Activated CD8-positive, alpha-beta memory T cell treated with anti-CD3 and anti-CD28 coated beads for 36 hours (primary cell): Measurements from ENCODE around the gene TOMM40L. TPM values are rescaled to one million over a fixed set of nuclear protein-coding genes. Genes with fewer than 3 reads are reported as not detected.

ENCODE experiments used
- CTCF ChIA-PET: fragments of 350-600 bp; sonication (Branson Sonifier 250); formaldehyde crosslinking; loops from one replicate; lab custom pipeline; 2021; ENCODE audit warnings: antibody characterized with exemption; lab: Charles Lee
- POLR2A ChIA-PET: fragments of 350-600 bp; sonication (Branson Sonifier 250); formaldehyde crosslinking; loops from one replicate; lab custom pipeline; 2021; ENCODE audit warnings: antibody characterized with exemption; lab: Charles Lee
- total RNA-seq, 2 experiments: library from RNA; stranded (reverse); gene quantifications; one replicate each; pipeline ENCODE4 v1.2.3, GENCODE V29; 2021

TOMM40L gene
- total RNA-seq, 2 experiments from 2014 or later: 23.7 to 25.1 TPM

DNA sequence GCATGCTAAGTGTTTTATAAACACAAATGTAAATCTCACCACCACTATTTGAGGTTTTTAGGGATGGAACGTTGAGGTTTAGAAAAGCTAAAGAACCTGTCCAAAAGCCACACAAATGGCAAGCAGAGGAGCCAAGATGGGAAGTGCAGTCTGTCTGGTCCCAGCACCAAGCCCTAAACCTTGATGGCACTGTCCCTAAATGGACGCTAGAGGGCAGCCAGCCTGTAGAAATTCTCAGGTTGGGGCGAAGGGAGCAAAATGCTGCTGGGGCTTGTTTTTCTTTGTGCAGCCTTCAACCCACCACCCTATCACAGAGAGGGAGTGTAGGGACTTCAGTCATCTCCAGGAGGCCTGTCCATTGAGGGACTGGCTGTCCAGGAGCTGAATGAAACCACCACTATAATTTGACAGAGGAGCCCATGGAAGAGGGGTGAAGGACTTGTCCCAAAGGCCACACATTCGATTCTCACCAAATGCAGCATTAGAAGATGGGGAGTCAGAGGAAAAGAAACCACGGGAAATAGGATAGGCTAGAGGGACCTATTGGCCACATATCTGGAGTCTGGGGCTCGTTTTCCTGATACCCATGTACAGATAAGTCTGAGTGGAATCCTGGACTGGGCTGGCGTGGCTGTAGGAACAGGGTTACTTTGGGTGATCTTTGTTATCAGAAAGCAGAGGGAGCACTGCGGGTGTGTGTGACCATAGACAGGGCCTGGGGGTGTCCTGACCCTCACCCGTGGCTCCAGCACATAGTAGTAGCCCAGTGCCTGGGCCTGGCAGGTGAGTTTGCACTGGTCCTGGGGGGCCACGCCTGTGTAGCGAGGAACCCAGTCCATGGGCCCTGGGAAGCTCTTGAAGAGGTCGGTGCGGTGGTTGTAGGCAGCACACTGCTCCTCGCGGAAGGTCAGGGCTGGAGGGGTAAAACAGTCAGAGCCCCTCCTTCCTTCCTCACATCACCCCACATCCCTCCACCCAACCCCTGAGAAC is 33.1 kb upstream of the TOMM40L start:
- CTCF ChIA-PET: interaction anchor here (0.6 to 3.2 kb wide), 19 partner anchors 9 to 190 kb away, joined by 3 to 23 read pairs (median 4); partner anchors contain the start of genes APOA2, NDUFS2 and TOMM40L
- POLR2A ChIA-PET: interaction anchor here (0.6 to 2.3 kb wide), 2 partner anchors 9 to 15 kb away, joined by 6 to 9 read pairs; partner anchors contain the start of gene NDUFS2

DNA sequence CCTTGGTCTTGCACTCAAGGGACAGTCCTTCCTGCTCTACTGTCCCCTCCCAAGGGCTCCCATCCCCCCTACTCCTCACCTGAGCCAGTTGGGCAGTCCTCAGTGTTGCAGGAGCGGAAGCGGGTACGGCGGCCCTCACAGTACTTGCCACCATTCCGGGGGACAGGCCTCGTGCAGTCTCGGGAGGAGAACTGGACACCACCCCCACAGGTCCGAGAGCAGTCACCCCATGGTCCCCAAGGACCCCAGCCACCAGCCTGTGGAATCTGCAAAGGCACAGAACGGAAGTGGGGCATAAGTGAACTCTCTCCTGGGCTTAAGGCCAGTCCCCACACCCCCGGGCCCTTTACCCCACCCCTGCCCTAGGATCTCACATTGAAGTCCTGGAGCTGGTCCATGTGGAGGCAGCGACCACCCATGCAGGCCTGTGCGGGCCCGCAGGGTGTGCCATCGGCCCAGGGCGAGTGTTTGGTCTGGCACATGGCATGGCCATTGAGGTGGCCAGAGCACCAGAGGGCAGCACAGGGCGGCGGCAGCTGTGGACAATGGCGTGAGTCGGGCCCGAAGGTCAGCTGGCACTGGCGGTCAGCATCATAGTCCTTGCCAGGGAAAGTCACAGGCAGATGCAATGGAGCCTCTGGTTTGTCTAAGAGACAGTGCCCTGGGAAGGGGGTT is 32.2 kb upstream of the TOMM40L start:
- POLR2A ChIA-PET: interaction anchor here (2.3 kb wide), 1 partner anchor 8 kb away, joined by 9 read pairs; the partner anchor contains the start of gene NDUFS2
- CTCF ChIA-PET: interaction anchor here (0.6 to 3.2 kb wide), 14 partner anchors 8 to 189 kb away, joined by 3 to 23 read pairs (median 5); partner anchors contain the start of genes APOA2, NDUFS2 and TOMM40L

DNA sequence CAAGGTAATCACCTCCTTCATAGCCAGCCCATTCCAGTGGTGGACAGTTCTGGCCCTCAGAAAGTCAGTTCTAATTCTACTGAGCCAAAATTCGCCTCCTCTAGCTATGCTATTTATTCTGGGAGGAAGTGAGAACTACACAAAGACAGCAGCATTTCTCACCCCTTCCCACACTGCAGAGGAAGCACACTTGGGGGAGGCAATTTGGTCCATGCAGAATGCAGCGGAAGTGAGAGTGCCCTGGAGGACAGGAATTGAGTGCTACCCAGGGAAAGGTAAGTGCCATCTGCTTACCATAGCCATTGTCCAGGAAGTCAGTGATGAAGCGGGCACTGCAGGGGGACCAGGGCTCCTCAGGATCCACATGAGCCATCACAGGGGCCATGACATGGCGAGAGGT is 30.7 kb upstream of the TOMM40L start:
- POLR2A ChIA-PET: no interaction called here
- CTCF ChIA-PET: interaction anchor here (1.2 kb wide), 1 partner anchor 96 kb away, joined by 3 read pairs; no protein-coding TSS in a partner anchor

DNA sequence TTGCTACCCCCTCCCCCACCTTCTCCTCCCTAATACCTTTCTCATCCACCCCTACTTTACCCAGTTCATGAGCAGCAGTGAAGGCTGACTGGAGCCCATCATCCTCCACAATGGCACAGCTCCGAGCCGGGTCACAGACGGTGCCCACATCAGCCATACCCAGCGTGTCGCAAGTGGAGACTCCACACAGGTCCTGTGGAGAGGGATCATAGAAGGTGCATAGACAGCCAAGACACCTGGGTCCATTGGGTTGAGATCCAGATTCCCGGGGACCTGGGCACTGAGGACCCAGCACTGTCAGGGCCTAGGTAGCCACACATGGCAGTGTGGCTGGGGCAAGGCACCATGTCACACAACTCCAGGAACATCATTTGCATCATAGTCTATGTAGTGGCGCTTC is 29.7 kb upstream of the TOMM40L start:
- POLR2A ChIA-PET: no interaction called here
- CTCF ChIA-PET: no interaction called here

DNA sequence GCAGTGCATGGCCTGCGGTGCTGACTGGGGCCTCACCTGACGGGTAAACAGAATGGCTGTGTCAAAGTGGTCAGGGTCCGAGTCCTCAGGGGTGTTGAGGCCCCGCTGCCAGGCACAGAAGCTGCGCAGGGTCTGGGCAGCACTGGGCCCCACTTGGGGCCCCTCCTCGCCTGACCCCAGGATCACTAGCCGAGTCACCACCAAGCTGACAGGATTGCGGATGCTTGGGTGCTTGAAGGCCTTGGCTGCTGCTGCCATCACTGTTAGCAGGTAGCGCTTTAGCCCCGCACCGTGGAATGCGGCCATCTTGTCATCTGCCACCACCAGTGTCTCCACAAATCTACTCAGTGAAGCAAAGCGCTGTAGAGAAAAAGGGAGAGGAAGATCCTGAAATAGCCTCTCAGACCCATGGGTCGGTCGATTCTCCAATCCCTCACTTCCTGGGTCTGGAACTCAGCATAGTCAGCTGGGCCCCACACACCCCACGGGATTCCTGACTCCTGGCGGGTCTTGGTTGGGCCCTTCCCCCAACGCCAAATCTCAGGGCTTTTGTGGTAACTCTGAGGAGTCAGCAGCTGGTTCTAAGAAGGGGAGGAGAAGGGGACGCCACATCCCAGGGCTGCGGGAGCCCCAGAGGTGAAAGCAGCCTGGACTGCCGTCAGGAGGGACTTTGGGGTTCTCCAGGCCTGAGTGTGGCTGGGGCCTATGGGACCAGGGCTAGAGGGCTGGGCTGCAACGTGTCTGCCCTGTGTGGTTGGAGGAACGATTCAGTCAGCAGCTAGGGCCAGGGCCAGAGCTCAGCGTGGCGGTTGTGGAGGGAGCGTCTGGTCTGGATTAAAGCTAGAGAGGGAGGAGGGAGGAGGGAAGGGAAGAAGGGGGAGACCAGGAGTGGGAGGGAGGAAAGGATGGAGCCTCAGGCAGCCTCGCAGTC is 29.1 kb upstream of the TOMM40L start:
- CTCF ChIA-PET: interaction anchor here (1.0 kb wide), 1 partner anchor 9 kb away, joined by 3 read pairs; no protein-coding TSS in a partner anchor
- POLR2A ChIA-PET: no interaction called here

DNA sequence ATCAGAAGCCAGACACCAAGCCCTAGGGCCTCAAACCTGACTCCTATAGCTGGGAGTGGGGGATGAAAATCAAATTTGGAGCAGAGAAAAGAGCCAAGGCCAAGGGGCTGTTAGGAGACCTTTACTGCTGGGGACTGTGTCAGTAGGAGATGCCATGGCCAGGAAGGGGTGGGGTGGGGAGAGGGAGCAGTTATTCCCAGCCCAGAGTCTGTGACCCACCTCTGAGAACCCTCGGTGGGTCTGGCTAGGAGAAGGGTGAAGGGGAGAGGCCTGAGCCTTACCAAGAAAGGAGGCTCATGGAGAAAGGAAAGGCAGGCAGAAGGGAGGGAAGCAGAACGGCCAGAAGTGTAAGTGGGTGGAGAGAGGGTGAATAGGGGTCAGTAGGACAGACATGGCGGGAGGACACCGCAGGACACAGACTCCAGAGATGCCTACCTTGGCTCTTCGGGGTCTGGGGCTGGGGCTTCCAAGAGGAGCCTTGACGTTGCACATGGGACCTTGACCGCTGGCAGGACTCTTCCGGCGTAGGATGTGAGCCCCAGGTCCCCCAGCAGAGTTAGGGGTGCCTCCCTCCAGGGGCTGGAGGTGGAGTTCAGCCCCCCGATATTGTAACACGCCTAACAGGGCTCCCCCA is 28.2 kb upstream of the TOMM40L start:
- ChIA-PET POLR2A (no interaction called here), CTCF (interaction anchor here (1.0 kb wide), 1 partner anchor 10 kb away, joined by 3 read pairs; no protein-coding TSS in a partner anchor)

DNA sequence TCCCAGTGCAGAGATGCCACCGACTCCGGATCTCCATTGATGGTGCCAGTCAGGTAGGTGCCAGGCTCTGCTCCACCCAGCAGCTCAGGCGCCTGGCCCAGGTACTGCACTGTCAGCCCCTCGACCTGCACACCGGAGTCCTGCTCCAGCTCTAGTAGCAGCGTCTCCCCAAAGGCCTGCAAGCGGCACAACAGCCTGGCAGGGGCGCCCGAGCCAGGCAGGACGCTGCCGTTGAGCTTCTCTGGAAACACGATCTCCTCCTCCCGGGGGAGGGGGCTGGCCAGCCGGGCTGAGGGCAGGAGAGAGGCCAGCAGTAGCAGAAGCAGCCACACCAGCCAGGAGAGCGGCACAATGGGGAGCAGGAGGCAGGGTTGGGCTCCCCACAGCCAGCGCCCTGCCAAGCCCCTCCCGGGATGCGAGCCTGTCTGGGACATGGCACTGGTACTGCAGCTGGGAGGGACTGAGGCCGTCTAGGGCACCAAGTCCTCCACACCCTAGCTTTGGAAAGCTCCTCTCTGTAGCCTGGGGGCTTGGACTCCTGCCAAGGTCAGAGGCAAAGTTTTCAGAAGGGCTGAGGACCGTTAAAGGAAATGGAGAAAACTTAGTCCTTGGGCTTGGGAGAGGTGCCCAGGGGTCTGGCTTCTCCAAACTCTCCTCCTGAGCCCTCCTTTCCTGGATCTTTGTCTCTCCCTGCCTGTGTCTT is 27.5 kb upstream of the TOMM40L start:
- ChIA-PET CTCF (interaction anchor here (1.6 kb wide), 1 partner anchor 27 kb away, joined by 4 read pairs; the partner anchor contains the start of gene TOMM40L), POLR2A (no interaction called here)

DNA sequence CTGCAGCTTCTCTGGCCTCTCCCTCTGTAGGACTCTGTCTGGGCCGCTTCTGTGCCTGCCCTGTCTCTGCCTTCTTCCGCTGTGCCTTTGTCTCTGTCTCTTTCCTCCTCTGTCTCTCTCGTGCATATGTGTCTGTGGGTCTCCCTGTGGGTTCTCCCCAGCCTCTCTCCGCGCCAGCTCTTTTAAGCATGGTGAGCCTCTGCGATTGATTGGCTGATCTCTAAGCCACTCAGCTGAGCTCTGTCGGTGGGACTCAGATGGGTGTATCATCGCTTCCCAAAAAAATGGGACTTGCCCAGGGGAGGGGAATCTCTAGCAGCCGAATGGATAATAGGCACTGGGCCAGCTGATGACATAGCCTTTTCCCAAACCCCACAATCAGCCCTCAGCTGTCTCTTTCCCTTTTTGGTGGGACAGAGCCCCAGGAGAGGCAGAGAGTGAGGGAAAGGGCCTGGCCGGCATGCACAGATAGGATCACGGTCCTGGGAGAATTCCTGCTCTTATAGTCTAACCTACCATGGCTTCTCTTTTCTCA is 26.9 kb upstream of the TOMM40L start, which contains the start of gene ADAMTS4:
TSS of gene ADAMTS4 (minus strand) at position 158 of the 535 bp plus-strand sequence. CDS start 427 bp downstream, outside the sequence.
- ChIA-PET CTCF (interaction anchor here (1.6 kb wide), 1 partner anchor 27 kb away, joined by 4 read pairs; the partner anchor contains the start of gene TOMM40L), POLR2A (no interaction called here)

DNA sequence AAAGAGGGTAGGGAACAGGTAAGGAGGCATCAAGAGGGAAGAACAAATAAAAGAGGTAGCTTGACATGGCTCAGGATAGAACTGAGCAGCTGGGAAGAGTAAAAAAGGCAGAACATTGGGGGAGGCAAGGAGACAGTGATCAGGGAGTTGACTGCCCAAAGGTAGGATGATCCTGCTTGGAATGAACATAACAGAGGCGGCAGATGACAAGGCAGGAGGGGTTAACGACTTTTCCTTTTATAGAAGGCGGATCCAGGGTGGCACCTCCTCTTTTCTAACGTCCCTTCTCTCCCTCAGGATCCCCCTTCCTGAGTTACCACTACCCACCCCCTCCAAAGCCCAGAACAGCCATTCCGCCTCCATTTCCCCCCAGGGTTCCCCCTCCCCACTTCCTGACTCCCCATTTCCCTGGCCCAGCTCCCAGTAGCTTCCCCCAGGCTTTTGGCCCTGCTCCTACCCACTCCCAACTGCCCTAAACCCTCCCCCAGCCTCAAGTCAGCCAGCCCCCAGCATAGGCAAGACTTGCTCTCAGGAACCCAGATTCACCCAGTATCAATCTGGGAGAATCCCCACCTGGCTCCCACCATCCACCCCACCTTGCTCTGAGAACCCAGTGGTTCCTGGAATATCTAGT is 26.2 kb upstream of the TOMM40L start:
- ChIA-PET CTCF (interaction anchor here (1.6 kb wide), 1 partner anchor 26 kb away, joined by 4 read pairs; the partner anchor contains the start of gene TOMM40L), POLR2A (no interaction called here)

DNA sequence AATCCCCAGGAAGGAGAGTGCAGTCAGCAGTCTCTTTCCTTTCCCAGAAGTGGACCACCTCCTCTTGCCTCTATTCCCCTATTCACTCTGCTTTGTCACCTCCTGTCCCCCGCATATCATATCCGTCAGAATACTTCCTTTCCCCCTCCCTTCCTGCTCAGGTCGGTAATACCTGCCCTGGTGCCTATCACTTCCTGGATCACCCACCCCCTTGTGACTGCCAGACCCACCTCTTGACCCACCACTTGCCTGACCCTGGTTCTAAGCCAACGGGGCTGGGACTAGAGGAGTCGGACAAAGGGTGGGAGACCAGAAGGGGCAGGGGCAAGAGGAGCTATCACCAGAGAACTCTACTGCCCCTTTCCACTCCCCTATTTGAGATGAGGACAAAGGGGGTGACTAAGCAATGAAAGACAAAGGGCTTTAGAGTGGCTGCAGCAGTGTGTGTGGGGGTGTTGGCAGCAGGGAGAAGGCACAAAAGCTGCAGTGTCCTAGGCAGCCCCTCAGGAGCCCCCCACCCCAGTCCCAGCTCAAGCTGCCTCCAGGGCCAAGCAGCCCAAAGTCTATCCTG is 25.4 kb upstream of the TOMM40L start:
- CTCF ChIA-PET: interaction anchor here (0.6 to 7.2 kb wide), 5 partner anchors 8 to 162 kb away, joined by 5 to 56 read pairs (median 5); partner anchors contain the start of genes APOA2, PPOX, TOMM40L and TSTD1
- POLR2A ChIA-PET: interaction anchor here (2.5 kb wide), 1 partner anchor 25 kb away, joined by 10 read pairs; the partner anchor contains the start of gene TOMM40L

DNA sequence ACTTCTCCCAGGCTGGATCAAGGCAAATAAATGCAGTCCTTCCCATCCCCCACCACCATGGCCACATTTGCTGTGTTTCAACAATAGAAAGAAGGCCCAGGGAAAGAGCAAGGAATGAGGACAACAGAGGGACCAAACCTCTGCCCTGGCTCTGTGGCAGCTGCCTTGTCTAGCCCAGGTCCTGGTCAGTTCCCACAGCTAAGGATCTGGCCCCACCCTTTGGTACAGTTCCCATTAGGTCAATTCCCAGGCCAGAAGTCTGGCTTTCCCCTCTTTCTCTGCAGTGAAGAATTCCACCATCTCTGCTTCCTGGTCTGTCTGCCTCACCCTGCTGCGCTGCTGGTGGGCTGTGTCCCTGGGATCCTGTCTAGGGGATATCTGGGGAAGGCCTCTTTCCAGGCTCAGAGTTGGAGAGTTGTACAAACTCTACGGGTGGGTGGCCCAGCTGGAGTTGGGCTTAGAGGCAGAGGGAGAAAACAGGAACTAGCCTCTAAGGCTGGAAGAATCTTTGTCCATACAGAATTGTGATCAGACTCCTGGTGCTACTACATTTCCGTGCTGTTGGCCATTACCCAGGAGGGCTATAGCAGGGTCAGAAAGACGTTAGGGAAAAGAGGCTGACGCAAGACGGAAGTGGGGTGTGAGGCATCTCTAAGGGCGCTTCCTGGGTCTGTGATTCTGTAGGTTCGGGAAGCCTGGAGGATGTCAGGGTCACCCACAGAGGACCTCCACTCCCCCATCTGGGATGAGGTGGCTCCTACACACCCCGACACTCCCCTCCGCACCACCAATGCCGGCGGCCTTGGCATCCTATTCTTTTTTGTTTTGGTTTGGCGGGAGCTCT is 24.6 kb upstream of the TOMM40L start:
- POLR2A ChIA-PET: interaction anchor here (0.5 to 2.5 kb wide), 9 partner anchors 8 to 173 kb away, joined by 3 to 10 read pairs (median 7); partner anchors contain the start of genes PPOX, SDHC and TOMM40L
- CTCF ChIA-PET: interaction anchor here (0.6 to 7.2 kb wide), 7 partner anchors 9 to 162 kb away, joined by 3 to 56 read pairs (median 5); partner anchors contain the start of genes APOA2, PPOX, TOMM40L and TSTD1

DNA sequence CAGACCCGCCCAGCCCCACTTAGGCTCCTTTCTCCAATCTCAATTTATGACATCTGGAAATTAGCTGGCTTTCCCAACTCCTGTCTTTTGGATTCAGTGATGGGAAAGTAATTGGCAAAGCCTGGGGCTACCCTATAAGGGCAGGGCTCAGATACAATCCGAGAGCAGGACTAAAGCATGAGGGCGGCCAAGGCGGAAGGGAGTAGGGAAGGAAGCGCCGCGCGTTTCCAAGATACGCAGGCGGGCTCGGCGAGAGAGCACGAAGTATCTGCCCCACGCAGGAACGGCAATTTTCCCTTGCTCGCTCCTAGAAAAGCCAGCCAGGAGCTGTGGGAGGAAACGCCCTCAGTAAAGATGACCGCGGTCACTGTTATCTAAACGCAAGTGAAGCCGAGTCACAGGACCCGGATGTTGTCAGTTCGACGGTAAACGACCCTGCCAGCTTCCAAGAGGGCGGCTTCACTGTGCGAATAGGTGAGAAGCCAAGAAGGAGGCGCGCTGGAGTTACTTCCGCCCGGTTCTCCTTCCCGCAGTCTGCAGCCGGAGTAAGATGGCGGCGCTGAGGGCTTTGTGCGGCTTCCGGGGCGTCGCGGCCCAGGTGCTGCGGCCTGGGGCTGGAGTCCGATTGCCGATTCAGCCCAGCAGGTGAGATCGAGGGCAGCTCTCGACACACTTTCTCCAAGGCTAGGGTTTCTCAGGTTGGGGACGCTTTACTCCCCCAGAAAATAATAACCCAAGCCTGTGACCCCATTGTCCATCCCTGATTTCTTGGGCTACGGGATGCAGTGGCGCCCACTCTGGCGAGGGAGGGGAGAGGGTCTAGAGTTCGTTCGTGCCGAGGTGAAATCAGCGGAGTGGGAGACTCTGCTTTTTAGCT is 23.8 kb upstream of the TOMM40L start, which contains the start of gene NDUFS2:
TSS of gene NDUFS2 (plus strand) at position 532 of the 877 bp plus-strand sequence. CDS start at position 551, 19 bp downstream.
- ChIA-PET CTCF (interaction anchor here (0.6 to 7.2 kb wide), 6 partner anchors 9 to 105 kb away, joined by 3 to 56 read pairs (median 4); partner anchors contain the start of genes APOA2, PPOX and TOMM40L), POLR2A (interaction anchor here (0.5 to 2.5 kb wide), 10 partner anchors 9 to 179 kb away, joined by 3 to 10 read pairs (median 6); partner anchors contain the start of genes PPOX, SDHC and TOMM40L)

DNA sequence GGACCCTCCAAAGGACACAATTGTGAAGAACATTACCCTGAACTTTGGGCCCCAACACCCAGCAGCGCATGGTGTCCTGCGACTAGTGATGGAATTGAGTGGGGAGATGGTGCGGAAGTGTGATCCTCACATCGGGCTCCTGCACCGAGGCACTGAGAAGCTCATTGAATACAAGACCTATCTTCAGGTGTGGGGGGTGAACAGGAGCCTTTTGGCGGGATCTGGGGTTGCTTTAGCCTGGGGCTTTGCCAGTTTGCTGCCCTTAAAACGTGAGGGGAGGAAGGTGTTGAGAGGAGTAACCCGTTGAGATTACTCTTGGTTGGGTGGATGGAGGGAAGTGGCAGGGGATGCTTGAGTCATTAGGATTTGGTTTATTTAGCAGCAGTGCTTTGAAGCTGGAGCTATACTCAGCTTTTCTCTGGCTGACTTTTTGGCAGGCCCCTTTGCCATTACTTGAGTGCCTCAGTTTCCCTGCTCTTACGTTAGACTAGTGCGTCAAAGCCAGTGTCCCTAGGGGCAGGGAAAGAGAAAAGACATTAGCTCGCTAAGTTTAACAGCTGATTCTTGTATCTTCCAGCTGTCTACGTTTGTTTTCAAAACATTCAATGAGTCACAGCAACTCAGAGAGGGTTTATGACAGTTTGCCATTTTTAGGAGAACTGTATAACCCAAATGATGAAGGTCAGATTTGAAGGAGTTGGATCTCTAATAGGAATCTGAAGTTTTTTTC is 19.3 kb upstream of the TOMM40L start:
- POLR2A ChIA-PET: no interaction called here
- CTCF ChIA-PET: interaction anchor here (1.0 to 7.2 kb wide), 4 partner anchors 10 to 19 kb away, joined by 4 to 56 read pairs (median 11); partner anchors contain the start of genes APOA2, FCER1G and TOMM40L
